GF-D8 (cell line): ENCODE results near the gene PLEKHA4.
"Not testable (repeated sequence)": the region's sequence is repeated elsewhere in the genome, so short reads cannot be mapped to it uniquely, and the experiment has no call there.

Source experiments
- DNase-seq: peaks from one replicate; lab custom pipeline; 2025; lab: John Stamatoyannopoulos, UW

PLEKHA4 gene

GRCh38 chr19:48868114-48868886, at the start of gene PLEKHA4:
Gene PLEKHA4, minus strand, starts transcription at chr19:48868617. Its CDS starts 997 bp downstream, at chr19:48867620.
- no peak for DNase-seq

DNA sequence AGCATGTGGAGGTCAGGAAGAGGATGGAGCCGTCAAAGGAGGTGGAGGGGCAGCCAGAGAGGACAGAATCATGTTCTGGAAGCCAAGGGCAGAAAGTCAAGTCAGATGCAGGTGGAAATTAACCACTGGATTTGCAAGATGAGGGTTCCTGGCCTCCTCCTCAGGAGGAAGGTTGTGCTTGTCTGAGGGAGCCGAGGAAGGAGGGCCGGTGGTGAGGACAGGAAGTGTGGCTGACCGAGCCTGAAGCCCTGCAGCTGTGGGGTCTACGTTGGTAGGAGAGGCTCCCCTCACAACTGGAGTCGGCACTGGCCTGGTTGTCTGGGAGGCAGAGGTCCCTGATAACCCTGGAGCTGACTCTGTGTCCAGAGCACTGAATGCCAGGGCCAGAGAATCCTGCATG, 49.7 kb upstream of the PLEKHA4 start:
- no peak for DNase-seq

DNA sequence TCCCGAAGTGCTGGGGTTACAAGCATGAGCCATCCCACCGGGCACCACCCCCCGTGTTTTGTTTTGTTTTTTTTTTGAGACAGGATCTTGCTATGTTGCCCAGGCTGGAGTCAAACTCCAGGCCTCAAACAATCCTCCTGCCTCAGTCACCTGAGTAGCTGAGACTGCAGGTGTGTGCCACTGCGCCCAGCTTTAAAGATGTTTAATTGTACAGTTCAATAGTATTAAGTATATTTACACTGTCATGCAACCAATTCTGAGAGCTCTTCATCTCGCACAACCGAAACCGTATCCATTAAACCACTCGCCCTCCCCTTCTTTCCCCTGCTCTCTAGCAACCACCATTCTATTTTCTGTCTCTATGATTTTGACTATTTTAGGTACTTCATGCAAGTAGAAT, 47.3 kb upstream of the PLEKHA4 start:
- DNase-seq = no peak

DNA sequence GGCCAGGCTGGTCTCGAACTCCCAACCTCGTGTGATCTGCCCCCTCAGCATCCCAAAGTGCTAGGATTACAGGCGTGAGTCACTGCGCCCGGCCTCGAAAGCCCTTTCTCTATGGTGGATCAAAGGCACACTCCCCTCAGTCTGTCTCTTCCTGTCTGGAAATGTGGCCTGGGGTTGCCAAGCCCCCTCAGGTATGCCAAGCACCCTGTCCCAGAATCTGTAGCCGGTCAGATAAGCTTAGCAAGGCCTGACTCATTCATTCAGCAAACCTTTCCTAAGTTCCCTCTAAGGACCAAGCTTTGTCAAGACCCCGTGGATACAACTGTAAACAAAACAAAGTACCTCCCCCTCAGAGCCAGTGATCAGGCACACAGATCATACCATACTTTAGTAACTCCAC, 45.8 kb upstream of the PLEKHA4 start:
- no peak for DNase-seq

DNA sequence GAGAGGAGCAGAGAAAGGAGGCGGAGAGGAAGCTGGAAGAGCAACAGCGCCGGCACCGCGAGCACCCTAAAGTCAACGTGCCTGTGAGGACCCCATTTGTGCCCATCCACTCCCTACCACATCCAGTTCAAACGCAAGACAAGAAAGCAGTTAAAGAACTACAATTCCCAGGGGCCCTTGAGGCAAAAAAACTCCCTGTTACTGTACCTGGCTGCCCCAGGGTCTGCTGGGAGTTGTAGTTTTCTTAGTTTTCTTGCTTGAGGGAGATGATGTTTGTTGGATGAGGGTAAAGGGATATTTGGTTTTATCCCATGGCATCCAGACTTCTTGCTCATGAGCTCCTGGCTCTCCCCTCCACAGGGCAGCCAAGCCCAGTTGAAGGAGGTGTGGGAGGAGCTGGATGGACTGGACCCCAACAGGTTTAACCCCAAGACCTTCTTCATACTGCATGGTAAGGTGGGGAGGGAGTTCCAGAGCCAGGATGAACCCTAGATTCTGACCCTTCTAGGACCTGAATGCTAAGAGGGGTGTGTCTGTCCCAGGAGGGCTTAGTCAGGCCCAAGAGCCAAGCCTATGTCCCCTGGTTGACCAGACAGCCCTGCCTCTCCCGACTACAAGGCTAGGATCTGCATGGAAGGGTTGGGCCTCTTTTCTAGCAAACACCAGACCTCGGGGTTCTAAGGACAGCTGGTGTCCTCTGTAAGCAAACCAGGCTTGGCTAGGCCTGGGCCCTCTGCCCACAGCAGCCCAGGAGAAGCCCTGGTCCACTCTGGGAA, 44.9 kb upstream of the PLEKHA4 start:
- no peak for DNase-seq

- DNase-seq = no peak
These were observed 42.4 kb upstream of the PLEKHA4 start for GRCh38 chr19:48910803-48911202.

GRCh38 chr19:48909424-48910077, 41.1 kb upstream of the PLEKHA4 start:
- DNase-seq = not testable (repeated sequence)

GRCh38 chr19:48907671-48908070, 39.3 kb upstream of the PLEKHA4 start:
- DNase-seq = no peak

DNA sequence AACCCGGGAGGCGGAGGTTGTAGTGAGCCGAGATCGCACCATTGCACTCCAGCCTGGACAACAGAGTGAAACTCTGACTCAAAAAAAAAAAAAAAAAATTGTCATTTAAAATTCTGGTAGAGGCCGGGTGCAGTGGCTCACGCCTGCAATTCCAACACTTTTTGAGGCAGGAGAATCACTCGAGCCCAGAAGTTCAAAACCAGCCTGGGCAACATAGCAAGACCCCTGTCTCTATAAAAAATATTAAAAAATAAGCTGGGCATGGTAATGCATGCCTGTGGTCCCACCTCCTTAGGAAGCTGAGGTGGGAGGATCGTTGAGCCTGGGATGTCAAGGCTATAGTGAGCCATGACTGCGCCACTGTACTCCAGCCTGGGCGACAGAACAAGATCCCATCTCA, 37.9 kb upstream of the PLEKHA4 start:
- DNase-seq = no peak

- DNase-seq = no peak
These were observed 37.2 kb upstream of the PLEKHA4 start for GRCh38 chr19:48905664-48906063.

DNA sequence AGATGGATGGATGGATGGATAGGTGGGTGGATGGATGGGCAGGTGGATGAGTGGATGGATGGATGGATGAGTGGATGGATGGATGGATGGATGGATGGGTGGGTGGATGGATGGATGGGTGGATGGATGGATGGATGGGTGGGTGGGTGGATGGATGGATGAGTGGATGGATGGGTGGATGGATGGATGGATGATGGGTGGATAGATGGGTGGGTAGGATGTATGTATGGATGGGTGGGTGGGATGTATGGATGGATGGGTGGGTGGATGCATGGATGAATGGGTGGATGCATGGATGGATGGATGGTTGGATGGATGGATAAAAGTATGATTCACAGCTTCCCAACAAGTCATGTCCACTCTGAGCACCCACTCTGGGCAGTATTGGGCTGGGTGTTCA, 35.4 kb upstream of the PLEKHA4 start:
- not testable (repeated sequence) for DNase-seq

DNA sequence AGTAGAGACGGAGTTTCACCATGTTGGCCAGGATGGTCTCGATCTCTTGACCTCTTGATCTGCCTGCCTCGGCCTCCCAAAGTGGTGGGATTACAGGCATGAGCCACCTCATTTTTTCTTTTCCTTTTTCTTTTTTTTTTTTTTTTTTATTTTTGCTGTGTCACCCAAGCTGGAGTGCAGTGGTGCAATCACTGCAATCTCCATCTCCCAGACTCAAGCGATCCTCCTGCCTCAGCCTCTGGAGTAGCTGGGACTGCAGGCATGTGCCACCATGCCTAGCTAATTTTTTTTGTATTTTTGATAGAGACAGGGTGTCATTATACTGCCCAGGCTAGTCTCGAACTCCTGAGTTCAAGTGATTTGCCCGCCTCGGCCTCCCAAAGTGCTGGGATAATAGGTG, 33.9 kb upstream of the PLEKHA4 start:
- DNase-seq = not testable (repeated sequence)

- DNase-seq = no peak
These were observed 32.3 kb upstream of the PLEKHA4 start for GRCh38 chr19:48900477-48901406.

DNA sequence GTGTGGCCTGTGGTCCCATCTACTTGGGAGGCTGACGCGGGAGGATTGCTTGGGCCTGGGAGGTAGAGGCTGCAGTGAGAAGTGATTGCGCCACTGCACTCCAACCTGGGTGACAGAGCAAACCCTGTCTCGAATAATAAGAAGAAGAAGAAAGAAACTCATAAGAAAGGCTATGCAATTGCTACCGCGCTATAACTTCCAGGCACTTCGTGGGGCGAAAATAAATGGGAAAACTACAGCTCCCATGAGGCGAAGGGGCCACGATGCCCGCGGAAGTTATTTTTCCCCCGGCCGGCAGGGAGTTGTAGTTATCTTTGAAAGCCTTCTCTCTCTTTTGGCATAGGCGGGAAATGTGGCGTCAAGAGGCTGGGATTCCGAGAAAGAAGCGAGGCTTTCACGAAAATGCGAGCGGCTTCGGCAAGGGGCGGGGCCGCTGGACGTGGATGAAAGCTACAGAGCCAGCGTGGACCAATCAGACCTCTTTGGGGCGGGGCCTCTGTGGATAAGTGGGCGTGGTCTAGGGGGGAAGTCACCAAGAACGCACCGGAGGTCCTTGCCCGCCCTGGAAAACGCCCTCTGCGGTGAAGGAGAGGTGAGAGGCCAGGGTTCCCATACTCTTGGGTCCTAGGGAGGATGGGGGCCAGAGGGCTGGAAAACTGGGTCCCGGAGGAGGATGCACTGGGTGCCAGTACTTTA, 31.5 kb upstream of the PLEKHA4 start, which contains the start of gene NUCB1:
TSS of gene NUCB1 (plus strand) at position 532 of the 696 bp plus-strand sequence. CDS start 485 bp downstream, outside the sequence.
- peak; percentile 97 for DNase-seq

- not testable (repeated sequence) for DNase-seq
These were observed 31.0 kb upstream of the PLEKHA4 start for GRCh38 chr19:48899386-48899749.

DNA sequence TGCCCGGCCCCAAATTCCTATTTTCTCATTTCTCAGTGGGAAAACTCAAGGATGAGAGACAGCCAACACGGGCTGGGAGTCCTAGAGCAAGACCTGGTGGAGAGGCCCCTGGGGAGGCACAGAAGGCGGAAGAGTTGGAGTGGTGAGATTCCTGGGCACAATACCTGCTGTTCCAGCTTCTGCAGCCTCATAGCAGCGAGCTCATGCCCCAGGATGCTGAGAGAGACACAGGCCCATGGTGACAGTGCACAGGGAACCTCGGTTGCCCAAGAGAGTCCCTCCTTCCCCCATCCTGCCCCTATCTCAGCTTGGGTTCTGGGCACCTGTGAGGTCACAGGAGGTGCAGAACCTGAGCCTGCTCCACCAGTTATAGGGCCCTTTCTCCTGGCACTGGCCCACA, 28.8 kb upstream of the PLEKHA4 start:
- no peak for DNase-seq

DNA sequence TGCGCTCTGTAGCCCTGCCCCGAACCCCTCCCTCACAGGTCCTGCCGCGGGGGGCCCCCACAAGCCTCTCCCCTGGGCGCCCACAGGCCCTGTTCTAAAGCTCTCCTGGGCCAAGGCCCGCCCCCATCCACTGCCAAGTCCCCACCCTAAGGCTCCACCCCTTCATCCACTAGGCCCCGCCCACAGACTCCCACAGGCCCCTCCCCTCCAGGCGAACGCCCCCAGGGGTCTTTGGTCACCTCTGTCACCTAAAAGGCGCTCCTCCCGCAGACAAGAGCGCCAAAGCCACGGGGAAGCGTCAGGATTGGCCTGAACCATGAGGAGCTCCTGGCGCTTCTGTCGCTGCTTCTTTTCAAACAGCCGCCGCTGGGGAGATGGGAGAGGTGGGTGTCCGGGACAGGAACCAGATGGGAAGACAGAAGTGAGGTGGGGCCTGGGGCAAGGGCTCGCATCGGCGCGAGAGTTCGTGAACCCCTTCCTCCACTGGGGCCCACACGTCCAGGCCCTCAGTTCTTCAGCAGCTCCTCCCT, 27.8 kb upstream of the PLEKHA4 start:
- DNase-seq = no peak

- DNase-seq = no peak
These were observed 26.8 kb upstream of the PLEKHA4 start for GRCh38 chr19:48895226-48895625.

DNA sequence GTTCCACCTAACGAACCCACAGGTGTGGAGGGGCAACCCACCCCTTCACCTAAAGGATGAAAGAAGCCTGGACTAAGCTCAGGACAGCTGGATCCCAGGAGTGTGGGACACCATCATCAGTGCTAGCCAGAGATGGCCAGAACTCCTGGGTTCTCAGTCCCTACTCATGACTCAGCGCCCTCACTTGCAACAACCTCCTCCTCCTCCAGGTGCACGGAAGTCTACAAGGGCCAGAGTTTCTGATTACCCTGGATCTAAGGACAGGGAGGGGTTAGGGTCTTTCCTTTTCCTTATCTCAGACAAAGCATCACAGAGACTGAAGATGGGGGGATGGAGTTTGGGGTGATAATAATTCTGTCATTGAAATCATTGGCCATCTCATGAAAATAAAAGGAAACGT, 22.1 kb upstream of the PLEKHA4 start:
- no peak for DNase-seq

- not testable (repeated sequence) for DNase-seq
These were observed 21.1 kb upstream of the PLEKHA4 start for GRCh38 chr19:48889496-48889895.
